GM04504 (cell line): ENCODE results near the gene SMARCA4.

Experiments used
- DNase-seq: peaks from one replicate; pipeline ENCODE4 v3.0.0-alpha.2; 2012; ENCODE audit warnings: low read depth

Gene SMARCA4

DNA sequence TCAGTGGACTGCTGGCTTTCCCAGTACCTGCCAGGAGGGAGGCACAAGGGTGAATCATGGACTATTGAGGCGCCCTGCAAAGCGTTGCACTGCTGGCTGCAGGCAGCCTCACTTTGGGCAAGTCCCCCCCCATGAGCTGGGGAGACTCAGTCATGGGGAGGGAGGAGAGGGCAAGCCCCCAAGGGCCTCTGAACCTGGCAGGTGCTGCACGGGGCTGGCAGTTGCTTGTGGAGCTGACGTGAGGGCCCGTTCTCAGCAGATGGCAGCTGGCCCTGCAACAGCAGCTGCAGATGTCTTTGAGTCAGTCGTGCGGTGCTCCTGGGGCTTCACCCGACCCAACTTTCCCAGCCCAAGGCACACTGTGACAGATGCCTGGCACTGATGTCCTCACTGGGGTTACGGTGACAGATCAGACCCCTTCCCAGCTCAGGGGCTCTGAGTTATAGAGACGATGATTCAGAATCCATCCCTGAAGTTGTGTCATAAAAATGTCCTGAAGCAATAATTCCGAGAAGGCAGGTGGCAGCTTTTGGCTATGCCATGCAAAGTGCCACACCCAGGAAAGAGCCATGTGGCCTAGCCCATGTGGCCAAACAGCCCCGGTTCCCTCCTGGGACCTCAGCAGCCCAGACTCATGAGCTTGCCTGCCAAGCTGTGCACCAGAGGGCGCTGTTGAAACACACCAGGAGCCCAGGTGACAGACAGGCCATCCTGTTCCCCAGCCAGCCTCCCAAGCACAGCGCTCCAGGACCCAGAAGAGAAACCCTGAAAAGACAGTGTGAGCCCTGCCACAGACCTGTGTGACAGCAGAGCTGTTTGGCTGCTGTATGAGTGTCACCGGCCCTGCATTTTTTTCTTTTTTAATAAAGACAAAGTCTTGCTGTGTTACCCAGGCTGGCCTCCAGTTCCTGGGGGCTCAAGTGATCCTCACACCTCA lies 74.9 kb downstream of the SMARCA4 start:
- peak; percentile 75 for DNase-seq

DNA sequence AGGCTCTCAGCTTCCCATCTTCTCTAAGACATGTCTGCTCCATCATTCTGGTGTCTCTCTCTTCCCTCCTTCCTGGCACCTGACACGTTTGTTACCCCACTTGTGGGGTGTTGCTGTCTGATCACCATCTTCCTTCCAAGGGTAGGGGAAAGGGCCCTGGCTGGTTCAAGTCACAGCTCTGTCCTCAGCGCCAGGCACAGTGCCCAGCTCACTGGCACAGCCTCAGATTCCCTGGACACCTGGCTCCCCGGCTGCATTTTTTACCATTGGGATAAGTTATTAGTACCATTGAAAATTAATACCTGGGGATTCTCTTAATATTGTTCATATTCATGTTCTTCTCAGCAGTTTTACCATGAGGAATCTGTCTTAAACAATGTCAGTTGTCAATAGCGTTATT lies 77.7 kb downstream of the SMARCA4 start:
- no peak for DNase-seq

DNA sequence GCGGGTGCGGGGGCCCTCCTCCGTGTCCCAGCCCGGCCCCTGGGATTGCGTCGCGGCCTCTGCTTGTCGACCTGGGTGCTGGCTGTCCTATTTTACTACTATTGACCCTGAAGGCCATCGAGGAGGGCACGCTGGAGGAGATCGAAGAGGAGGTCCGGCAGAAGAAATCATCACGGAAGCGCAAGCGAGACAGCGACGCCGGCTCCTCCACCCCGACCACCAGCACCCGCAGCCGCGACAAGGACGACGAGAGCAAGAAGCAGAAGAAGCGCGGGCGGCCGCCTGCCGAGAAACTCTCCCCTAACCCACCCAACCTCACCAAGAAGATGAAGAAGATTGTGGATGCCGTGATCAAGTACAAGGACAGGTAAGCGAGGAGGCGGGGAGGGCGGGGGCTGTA lies 80.4 kb downstream of the SMARCA4 start:
- DNase-seq = no peak

DNA sequence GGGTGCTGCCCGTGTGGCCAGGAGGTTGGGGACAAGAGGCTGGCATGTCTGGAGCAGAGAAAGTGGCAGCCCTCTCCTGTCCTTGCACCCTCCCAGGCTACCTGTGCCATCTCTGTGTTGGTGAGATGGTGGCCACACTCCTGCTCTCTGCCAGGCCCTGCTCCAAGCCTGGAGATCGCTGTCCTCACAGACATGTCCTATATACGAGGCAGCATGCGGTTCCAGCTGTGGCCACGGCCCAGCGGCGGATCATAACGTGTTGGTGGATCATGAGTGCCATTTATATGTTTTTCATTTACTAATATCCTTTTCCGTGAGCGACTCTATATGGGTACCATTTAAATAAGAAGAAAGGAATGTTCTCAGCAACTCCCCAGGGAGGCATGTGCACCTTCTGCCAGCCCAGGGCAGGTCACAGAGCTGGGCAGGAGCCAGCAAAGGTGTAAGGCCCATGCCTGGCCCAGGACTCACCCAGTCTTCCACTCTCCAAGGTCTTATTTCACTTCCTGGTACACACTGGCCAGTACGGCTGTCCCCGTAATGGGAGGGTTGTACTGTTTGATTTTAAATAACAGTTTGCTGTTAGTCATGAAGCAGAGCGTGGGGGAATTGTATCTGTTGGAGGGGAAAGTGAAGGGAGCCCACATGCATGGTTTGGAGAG lies 81.3 kb downstream of the SMARCA4 start:
- DNase-seq = no peak

DNA sequence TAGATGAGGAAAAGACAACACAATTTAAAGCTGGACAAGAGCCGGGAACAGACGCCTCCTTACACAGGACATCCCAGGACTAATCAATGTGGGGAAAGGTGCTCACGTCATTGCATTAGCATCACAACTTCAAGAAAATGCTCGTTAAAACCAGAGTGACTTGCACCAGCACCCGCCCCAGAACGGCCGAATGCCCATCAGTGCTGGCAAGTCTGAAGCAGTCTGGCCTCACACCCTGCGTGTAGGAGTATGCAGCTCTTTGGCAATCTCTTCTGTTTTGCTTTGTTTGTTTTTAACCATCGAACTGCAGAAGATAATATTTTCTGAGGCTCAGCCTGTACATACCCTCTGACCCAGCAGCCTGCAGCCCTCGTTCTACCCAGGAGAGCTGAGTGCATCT lies 83.6 kb downstream of the SMARCA4 start:
- DNase-seq = no peak

DNA sequence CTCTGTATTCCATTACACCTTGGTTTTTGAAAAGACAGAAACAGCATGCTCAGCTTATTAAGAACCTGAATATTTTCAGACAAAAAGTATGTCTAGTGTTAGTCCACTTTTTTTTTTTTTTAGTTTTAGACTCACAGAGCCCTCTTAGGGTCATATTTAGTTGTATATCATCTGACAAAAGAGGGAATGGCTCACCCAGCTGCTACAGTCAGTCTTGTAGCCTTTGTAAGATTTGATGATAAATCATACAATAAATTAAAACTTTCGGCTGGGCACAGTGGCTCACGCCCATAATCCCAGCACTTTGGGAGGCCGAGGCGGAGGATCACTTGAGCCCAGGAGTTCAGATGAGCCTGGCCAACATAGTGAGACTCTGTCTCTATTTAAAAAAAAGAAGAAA lies 84.7 kb downstream of the SMARCA4 start:
- DNase-seq = no peak

DNA sequence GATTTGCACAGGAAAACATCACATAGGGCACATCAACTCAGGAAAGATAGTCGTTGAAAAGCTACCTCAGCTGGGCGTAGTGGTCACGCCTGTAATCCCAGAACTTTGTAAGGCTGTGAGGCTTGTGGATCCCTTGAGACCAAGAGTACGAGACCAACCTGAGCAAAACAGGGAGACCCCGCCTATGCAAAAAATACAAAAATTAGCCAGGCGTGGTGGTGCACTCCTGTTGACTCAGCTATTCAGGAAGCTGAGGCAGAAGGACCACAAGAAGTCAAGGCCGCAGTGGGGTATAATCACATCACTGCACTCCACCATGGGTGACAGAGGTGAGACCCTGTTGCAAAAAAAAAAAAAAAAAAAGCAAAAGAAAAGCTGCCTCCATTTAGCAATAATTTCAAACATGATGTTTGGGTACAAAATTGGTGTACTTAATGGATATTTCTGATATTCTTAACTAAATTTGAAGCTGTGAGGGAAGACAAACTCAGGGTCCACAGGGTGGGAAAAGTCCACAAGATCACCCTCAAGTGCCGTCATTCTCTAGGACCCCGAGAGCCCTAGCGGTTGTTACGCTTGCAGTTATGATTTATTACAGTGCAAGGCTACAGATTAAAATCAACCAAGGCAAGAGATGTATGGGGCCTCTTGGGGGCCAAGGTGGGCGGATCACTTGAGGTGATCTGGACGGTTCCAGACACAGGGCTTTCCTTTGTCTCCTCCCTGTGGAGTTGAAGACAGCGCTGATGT lies 86.0 kb downstream of the SMARCA4 start:
- no peak for DNase-seq

DNA sequence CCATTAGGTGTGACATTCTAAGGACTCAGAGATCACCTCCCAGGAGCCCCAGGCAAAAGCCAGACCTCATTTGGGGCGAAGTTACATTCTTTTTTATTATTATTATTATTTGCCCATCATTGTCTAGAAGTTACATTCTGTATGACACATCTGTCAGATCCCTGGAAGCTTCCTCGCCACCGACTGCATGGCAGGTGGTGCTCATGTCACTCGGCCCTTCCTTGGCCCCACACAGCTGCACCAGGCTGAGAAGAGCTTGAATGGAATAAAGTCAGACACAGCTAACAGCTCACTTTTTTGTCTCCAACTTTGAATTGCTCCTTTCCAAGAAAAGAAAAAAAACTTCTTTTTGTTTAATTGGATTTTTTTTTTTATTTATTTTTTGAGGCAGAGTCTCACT lies 87.0 kb downstream of the SMARCA4 start:
- no peak for DNase-seq

DNA sequence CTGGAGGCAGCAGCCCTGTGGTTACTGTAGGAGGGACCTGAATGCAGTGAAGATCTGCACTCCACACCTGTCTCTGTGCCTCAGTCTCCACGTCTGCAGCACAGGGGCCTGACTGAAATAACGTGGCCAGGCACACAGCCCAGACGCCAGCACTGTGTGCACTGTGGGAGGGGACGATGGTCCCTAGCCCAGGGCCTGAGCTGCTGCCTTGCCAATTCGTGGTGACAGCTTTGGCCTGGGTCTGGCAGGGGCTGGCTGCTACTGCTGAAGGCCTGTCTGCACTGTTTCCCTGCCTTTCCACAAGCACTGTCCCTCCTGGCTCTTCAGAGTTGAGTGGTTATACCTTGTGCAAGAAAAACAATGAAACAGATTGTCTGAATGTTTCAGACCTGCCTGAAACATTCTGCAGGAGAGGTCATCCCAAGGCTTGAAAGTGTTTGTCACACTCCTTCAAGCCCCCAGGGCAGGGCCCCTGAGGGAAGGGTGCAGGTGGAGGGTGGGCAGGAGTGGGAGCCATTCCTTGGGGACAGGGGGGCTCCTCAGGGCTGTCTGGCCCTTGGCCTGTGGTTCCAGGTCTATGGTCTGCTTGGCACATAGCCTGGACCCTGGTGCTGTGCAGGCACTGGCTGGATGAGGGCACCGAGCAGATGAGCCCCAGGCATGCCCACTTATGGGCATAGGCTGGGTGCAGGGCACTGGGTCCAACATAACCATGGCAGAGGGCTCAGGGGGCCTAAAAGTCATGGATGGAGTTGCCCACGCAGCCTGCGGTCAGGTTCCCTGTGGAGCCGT lies 89.7 kb downstream of the SMARCA4 start:
- DNase-seq = no peak

DNA sequence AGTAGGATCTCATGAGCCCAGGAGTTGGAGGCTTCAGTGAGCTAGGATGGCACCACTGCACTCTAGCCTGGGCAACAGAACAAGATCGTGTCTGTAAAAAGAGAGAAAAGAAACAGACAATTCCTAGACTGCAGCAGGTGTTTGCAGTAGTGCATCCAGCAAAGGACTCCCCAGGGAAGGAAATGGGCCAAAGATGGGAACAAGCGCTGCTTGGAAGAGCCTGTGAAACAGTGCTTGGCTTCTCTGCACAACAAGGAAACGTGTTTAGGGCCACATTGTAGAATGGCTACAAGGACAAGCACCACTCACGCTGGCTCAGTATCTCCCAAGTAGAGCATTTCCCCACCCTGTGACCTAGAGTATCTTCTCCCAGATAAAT lies 93.0 kb downstream of the SMARCA4 start:
- no peak for DNase-seq

DNA sequence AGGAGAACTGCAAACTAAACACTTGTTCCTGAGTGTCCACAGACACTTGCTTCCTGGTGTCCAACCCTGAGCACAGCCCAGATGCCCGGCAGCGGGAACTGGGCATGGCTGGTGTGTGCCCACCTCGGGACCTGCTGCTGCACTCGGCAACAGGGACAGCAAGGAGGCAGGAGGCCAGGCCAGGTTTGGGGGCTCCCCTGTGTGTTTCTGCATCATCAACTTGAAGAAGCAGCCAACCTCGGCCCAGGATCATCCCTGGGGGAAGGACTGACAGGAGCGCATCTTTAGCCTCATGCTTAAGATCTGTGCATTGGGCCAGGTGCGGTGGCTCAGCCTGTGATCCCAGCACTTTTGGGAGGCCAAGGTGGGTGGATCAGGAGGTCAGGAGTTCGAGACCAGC lies 93.4 kb downstream of the SMARCA4 start:
- no peak for DNase-seq

DNA sequence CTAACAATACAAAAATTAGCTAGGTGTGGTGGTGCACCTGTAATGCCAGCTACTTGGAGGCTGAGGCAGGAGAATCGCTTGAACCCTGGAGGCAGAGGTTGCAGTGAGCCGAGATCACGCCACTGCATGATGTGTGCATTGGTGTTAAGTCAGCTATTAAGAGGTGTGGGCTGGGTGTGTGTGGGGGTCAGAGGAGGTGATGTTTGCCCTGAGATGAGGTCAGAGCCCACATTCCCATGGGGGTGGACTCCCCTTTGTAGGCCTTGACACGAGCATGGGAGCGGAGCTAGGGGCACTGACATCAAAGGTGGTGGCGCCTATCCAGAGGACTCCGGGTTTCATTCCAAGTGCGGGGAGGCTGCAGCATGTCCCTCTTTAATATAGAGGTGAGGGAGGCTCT lies 93.8 kb downstream of the SMARCA4 start:
- DNase-seq = no peak

DNA sequence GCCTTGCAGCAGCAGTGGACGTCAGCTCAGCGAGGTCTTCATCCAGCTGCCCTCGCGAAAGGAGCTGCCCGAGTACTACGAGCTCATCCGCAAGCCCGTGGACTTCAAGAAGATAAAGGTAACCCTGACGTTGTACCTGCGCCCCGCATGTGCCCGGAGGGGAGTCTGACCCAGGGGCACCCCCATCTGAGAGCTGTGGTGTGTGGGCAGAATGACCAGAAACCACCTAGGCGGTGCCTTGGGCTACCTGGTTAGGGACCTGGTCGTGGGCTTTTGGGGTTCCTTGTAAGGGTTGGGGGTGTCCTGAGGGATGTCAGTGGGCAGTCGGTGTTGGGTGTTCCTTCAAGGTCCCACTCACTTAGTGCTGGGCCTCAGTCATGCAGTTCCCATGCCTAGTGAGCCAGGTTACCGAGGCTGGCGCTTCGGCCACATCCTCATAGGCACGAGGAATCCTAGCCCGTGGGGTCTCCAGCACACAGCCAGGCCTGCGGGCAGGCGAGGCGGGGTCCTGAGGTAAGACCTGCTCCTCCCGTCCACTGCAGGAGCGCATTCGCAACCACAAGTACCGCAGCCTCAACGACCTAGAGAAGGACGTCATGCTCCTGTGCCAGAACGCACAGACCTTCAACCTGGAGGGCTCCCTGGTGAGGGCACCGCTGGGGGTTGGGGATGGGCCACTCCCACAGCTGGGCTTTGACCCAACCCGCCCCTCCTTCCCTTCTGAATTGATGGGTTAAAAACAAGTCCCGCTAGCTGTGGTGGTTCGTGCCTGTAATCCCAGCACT lies 97.6 kb downstream of the SMARCA4 start:
- DNase-seq = no peak

DNA sequence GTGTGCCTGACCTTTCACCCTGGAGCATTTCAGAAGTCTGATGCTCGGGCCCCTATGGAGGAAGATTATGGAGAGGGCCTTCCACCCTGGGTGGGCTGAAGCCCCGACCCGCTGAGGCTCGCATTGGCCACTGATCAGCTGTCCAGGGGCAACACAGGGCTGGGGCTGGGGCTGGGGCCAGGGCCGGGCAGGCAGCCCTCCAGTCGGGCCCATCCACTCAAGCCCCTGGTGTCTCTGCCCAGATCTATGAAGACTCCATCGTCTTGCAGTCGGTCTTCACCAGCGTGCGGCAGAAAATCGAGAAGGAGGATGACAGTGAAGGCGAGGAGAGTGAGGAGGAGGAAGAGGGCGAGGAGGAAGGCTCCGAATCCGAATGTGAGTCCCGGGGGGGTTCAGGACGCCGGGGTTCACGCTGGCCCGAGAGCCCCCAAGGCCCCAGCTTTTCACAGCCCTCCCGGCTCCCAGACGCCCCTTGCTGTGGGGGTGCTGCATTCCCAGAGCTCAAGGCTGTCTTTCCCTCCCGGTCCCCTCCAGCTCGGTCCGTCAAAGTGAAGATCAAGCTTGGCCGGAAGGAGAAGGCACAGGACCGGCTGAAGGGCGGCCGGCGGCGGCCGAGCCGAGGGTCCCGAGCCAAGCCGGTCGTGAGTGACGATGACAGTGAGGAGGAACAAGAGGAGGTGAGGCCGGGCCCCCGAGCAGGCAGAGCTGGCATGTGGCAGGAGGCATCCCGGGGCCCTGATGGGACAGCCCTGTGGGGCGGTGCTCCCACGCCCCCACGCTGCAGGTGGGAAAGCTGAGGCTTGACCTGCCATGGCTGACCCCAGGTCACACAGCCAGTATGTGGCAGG lies 98.9 kb downstream of the SMARCA4 start:
- no peak for DNase-seq

DNA sequence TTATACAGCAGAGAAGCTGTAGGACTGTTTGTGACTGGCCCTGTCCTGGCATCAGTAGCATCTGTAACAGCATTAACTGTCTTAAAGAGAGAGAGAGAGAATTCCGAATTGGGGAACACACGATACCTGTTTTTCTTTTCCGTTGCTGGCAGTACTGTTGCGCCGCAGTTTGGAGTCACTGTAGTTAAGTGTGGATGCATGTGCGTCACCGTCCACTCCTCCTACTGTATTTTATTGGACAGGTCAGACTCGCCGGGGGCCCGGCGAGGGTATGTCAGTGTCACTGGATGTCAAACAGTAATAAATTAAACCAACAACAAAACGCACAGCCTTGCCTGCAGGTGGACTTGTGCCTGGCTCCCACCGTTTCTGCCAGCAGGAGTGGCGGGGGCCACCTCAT lies 101.1 kb downstream of the SMARCA4 start:
- DNase-seq = no peak

DNA sequence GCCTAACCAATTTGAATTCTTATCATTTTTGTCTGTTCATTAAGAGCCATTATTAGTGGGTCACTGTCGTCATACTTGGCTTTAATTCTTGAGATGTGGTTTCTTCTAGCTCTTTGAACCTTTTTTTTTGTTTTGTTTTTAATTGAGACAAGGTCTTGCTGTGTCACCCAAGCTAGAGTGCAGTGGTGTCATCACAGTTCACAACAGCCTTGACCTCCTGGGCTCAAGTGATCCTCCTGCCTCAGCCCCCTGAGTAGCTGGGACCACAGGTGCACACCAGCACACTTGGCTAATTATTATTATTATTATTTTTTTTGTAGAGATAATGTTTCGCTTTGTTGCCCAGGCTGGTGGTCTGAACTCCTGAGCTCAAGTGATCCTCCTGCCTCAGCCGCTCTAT lies 102.6 kb downstream of the SMARCA4 start:
- DNase-seq = no peak

DNA sequence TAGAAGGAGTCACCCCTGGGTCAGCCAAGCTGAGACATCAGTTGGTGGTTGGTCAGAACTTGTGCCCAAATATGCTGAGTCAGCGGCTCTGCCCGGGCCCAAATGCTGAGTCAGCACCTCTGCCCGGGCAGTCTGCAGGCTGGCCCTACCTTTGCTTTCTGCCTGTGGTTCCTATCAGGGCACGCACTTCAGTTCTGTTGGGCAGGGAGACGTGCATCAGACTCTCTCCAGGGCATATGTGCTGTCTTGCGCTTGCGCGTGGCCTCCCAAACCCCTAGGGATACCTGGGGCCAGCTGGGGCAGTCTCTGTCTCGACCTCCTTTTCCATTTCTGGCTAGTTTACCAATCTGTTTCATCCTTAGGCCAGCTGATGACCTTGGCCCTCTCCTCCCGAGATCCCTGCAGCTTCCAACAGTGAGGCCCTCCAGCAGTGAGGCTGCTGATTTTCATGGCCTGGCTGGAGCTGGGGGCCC lies 104.0 kb downstream of the SMARCA4 start:
- no peak for DNase-seq

DNA sequence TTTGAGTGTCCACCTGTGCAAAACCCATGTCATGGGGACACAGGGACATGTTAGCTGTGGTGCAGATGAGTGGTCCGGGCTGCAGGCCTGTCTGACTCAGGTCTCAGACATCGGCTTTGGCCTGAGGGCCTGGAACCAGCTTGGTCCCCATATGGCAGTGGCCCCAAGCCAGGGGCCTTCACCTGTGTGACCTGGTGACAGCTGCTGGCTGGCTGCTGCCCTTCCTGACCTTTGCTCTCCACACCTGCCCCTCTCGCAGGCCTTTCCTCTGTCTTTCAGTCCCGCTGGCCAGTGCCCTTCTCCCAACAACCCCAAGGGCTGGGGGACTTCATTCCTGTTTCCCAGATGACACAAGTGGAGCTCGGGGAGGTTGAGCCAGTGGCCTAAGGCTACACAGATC lies 105.5 kb downstream of the SMARCA4 start:
- no peak for DNase-seq

DNA sequence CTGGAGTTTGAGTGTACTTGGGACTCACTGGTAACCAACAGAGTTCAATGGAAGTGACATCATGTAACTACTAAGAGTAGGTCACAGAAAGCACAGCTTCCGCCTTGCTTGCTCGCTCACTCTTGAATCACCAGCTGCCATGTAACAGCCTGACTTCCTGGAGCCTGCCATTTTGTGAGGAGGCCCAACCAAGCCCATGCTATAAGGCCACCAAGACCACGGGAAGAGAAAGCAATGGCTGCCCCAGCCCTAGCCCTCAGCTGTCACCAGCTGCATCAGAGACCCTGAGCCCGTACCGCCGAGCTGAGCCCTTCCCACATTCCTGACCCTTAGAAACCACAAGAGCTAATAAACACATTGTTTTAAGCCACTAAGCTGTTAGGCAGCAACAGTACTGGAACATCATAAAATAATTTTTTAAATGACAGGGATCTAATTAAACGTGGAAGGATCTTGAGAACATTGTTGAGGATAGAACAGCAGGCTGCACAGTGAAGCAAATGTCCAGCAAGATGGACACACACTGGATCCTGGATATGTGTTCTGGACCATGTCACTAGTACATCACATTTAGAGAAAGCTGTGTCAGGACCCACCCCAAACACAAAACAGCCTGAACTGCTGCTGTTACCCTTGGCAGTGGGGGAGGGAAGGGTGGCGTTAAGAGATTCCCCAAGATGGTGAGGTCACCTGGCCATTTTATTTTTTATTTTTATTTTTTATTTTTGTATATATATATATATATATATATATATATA lies 106.7 kb downstream of the SMARCA4 start:
- DNase-seq = no peak
